Measurements from ENCODE around the gene AMELX. TPM values are rescaled to one million over a fixed set of nuclear protein-coding genes. Genes with fewer than 3 reads are reported as not detected.

Gene AMELX
- total RNA-seq, 2 donors from 2014 or later = not detected

GRCh38 chrX:11257290-11257689 is 35.9 kb upstream of the AMELX start:
- no peak for DNase-seq
- H3K27me3 Mint-ChIP-seq (ENCODE audit: insufficient read depth) = no peaks in the 10 kb centered on the region
- no peak overlapping the region for H3K4me3 ChIP-seq (ENCODE audit: low read length)
- no peak overlapping the region for H3K4me3 Mint-ChIP-seq
- no peak overlapping the region for H3K27ac Mint-ChIP-seq
- no peaks in the 10 kb centered on the region for H3K27me3 ChIP-seq (ENCODE audit: control insufficient read depth, insufficient read depth, low read length, poor library complexity, severe bottlenecking)
- no peaks in the 10 kb centered on the region for H3K4me1 ChIP-seq (ENCODE audit: control insufficient read depth, insufficient read depth, low read length)
- no peak for TF ChIP-seq CTCF (conservative IDR thresholded peaks at IDR 0.05)
- peaks cover 36% of the 10 kb centered on the region for H3K9me3 Mint-ChIP-seq
- no peak overlapping the region for H3K9ac ChIP-seq (ENCODE audit: extremely low read depth, low read length, poor library complexity, severe bottlenecking)
- no peaks in the 10 kb centered on the region for H3K36me3 Mint-ChIP-seq (ENCODE audit: low read depth)
- 84% methylated on average over 2 of the region's 2 CpGs; no CpG with 5 or more reads in 1 of the 2 experiments for WGBS, 2 experiments (ENCODE audit: insufficient coverage in 1 of 2, insufficient read length in 1 of 2)
- H3K9me3 ChIP-seq (ENCODE audit: control insufficient read depth, low read length) = no peaks in the 10 kb centered on the region
- no peaks in the 10 kb centered on the region for H3K36me3 ChIP-seq (ENCODE audit: control insufficient read depth, insufficient read depth, low read length)
- peaks cover 1% of the 10 kb centered on the region for H3K4me1 Mint-ChIP-seq
- H3K27ac ChIP-seq (ENCODE audit: low read depth, low read length) = no peak overlapping the region

GRCh38 chrX:11257711-11258110 is 35.5 kb upstream of the AMELX start:
- Histone ChIP-seq H3K4me3 (ENCODE audit: low read length) (no peak overlapping the region), H3K4me1 (ENCODE audit: control insufficient read depth, insufficient read depth, low read length) (no peaks in the 10 kb centered on the region), H3K27me3 (ENCODE audit: control insufficient read depth, insufficient read depth, low read length, poor library complexity, severe bottlenecking) (no peaks in the 10 kb centered on the region), H3K9ac (ENCODE audit: extremely low read depth, low read length, poor library complexity, severe bottlenecking) (no peak overlapping the region), H3K9me3 (ENCODE audit: control insufficient read depth, low read length) (no peaks in the 10 kb centered on the region), H3K36me3 (ENCODE audit: control insufficient read depth, insufficient read depth, low read length) (no peaks in the 10 kb centered on the region), H3K27ac (ENCODE audit: low read depth, low read length) (no peak overlapping the region)
- peaks cover 40% of the 10 kb centered on the region for H3K9me3 Mint-ChIP-seq
- no peaks in the 10 kb centered on the region for H3K4me1 Mint-ChIP-seq
- DNase-seq = no peak
- TF ChIP-seq CTCF (conservative IDR thresholded peaks at IDR 0.05) = no peak
- no peaks in the 10 kb centered on the region for H3K27me3 Mint-ChIP-seq (ENCODE audit: insufficient read depth)
- H3K4me3 Mint-ChIP-seq = no peak overlapping the region
- 67 to 78% methylated on average over 1 to 2 of the region's 2 CpGs for WGBS, 2 experiments (ENCODE audit: insufficient coverage in 1 of 2, insufficient read length in 1 of 2)
- no peaks in the 10 kb centered on the region for H3K36me3 Mint-ChIP-seq (ENCODE audit: low read depth)
- H3K27ac Mint-ChIP-seq = no peak overlapping the region

GRCh38 chrX:11259437-11259836 is 33.8 kb upstream of the AMELX start:
- no peaks in the 10 kb centered on the region for H3K27me3 Mint-ChIP-seq (ENCODE audit: insufficient read depth)
- H3K9me3 ChIP-seq (ENCODE audit: control insufficient read depth, low read length) = no peaks in the 10 kb centered on the region
- no peak overlapping the region for H3K27ac ChIP-seq (ENCODE audit: low read depth, low read length)
- WGBS, 2 experiments (ENCODE audit: insufficient coverage in 1 of 2, insufficient read length in 1 of 2) = 80% methylated on average over 1 of the region's 1 CpG; no CpG with 5 or more reads in 1 of the 2 experiments
- H3K4me1 ChIP-seq (ENCODE audit: control insufficient read depth, insufficient read depth, low read length) = no peaks in the 10 kb centered on the region
- peaks cover 46% of the 10 kb centered on the region for H3K9me3 Mint-ChIP-seq
- H3K27me3 ChIP-seq (ENCODE audit: control insufficient read depth, insufficient read depth, low read length, poor library complexity, severe bottlenecking) = no peaks in the 10 kb centered on the region
- H3K27ac Mint-ChIP-seq = no peak overlapping the region
- no peak overlapping the region for H3K4me3 ChIP-seq (ENCODE audit: low read length)
- no peak overlapping the region for H3K4me3 Mint-ChIP-seq
- no peaks in the 10 kb centered on the region for H3K4me1 Mint-ChIP-seq
- H3K9ac ChIP-seq (ENCODE audit: extremely low read depth, low read length, poor library complexity, severe bottlenecking) = no peak overlapping the region
- TF ChIP-seq CTCF (conservative IDR thresholded peaks at IDR 0.05) = no peak
- DNase-seq = no peak
- H3K36me3 ChIP-seq (ENCODE audit: control insufficient read depth, insufficient read depth, low read length) = no peaks in the 10 kb centered on the region
- no peaks in the 10 kb centered on the region for H3K36me3 Mint-ChIP-seq (ENCODE audit: low read depth)

Measured in endodermal cell (in vitro differentiated cells).